Measurements from ENCODE around the gene STARD10. TPM values are rescaled to one million over a fixed set of nuclear protein-coding genes. Genes with fewer than 3 reads are reported as not detected.

Gene STARD10
- total and polyA plus RNA-seq, 9 of the 15 experiments (the other 6 are each of a cell fraction or from before 2014, with no cell fraction given), result 0.15 to 52.9 (median 32.3) TPM

GRCh38 chr11:72821920-72822799 is 28.3 kb upstream of the STARD10 start (continued):
- TF ChIP-seq GABPB1 (CRISPR knock-in tag; IDR thresholded peaks at IDR 0.05), result peak; percentile 56; the same call in 1 of the 2 replicates
- TF ChIP-seq, protein P1, sequence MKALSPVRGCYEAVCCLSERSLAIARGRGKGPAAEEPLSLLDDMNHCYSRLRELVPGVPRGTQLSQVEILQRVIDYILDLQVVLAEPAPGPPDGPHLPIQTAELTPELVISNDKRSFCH (CRISPR knock-in tag; IDR thresholded peaks at IDR 0.05), result no peak
- TF ChIP-seq, protein P1 (tag; IDR thresholded peaks at IDR 0.05), result no peak
- TF ChIP-seq ADNP (tag; IDR thresholded peaks at IDR 0.05), result no peak
- TF ChIP-seq KLF1 (tag; IDR thresholded peaks at IDR 0.05), result no peak
- TF ChIP-seq, protein P2, sequence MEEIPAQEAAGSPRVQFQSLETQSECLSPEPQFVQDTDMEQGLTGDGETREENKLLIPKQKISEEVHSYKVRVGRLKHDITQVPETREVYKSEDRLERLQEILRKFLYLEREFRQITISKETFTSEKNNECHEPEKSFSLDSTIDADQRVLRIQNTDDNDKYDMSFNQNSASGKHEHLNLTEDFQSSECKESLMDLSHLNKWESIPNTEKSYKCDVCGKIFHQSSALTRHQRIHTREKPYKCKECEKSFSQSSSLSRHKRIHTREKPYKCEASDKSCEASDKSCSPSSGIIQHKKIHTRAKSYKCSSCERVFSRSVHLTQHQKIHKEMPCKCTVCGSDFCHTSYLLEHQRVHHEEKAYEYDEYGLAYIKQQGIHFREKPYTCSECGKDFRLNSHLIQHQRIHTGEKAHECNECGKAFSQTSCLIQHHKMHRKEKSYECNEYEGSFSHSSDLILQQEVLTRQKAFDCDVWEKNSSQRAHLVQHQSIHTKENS (CRISPR knock-in tag; IDR thresholded peaks at IDR 0.05), result no peak
- TF ChIP-seq CC2D1A (IDR thresholded peaks at IDR 0.05), result no peak
- TF ChIP-seq, protein P3, sequence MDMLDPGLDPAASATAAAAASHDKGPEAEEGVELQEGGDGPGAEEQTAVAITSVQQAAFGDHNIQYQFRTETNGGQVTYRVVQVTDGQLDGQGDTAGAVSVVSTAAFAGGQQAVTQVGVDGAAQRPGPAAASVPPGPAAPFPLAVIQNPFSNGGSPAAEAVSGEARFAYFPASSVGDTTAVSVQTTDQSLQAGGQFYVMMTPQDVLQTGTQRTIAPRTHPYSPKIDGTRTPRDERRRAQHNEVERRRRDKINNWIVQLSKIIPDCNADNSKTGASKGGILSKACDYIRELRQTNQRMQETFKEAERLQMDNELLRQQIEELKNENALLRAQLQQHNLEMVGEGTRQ (CRISPR knock-in tag; IDR thresholded peaks at IDR 0.05), result no peak
- no peak for TF ChIP-seq SIRT6 (IDR thresholded peaks at IDR 0.05; ENCODE audit: low read depth, low read length)
- no peak for TF ChIP-seq DACH1 (IDR thresholded peaks at IDR 0.05; ENCODE audit: partially characterized antibody)
- no peak for TF ChIP-seq DMBX1 (CRISPR knock-in tag; IDR thresholded peaks at IDR 0.05; ENCODE audit: borderline replicate concordance)
- no peak for TF ChIP-seq ZNF586 (CRISPR knock-in tag; conservative IDR thresholded peaks at IDR 0.05)
- TF ChIP-seq ZBTB17 (CRISPR knock-in tag; IDR thresholded peaks at IDR 0.05), result peak; percentile 48; the same call in 1 of the 2 replicates
- no peak for TF ChIP-seq MTA3 (IDR thresholded peaks at IDR 0.05; ENCODE audit: borderline replicate concordance)
- no peak for TF ChIP-seq MCM5 (IDR thresholded peaks at IDR 0.05; ENCODE audit: low read depth)
- TF ChIP-seq ZNF444 (CRISPR knock-in tag; IDR thresholded peaks at IDR 0.05), result no peak
- TF ChIP-seq, protein P4, sequence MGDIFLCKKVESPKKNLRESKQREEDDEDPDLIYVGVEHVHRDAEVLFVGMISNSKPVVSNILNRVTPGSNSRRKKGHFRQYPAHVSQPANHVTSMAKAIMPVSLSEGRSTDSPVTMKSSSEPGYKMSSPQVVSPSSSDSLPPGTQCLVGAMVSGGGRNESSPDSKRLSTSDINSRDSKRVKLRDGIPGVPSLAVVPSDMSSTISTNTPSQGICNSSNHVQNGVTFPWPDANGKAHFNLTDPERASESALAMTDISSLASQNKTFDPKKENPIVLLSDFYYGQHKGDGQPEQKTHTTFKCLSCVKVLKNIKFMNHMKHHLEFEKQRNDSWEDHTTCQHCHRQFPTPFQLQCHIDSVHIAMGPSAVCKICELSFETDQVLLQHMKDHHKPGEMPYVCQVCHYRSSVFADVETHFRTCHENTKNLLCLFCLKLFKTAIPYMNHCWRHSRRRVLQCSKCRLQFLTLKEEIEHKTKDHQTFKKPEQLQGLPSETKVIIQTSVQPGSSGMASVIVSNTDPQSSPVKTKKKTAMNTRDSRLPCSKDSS (IDR thresholded peaks at IDR 0.05; ENCODE audit: low read depth, partially characterized antibody), result no peak
- TF ChIP-seq OTX1 (CRISPR knock-in tag; IDR thresholded peaks at IDR 0.05), result no peak
- TF ChIP-seq CREB3L1 (IDR thresholded peaks at IDR 0.05; ENCODE audit: borderline replicate concordance, low read depth), result no peak
- no peak for TF ChIP-seq E2F3 (CRISPR knock-in tag; IDR thresholded peaks at IDR 0.05)

Measured in K562 (cell line).